Suprapubic skin (tissue), 4 donors: ENCODE results near the gene CGB5.

ENCODE experiments used
- CTCF ChIP-seq, 2 donors: fragments of 200-600 bp in 1 of 2; fragments of 450-650 bp in 1 of 2; sonication (generic) in 1 of 2; IDR thresholded peaks; one replicate each; pipeline ENCODE4 v1.5.1; 2016 to 2019; ENCODE audit warnings: antibody characterized with exemption in 2 of 2, mild to moderate bottlenecking in 1 of 2, moderate library complexity in 1 of 2
- EP300 ChIP-seq: sonication (generic); formaldehyde crosslinking; IDR thresholded peaks from one replicate; pipeline ENCODE4 v1.6.1; 2017; ENCODE audit warnings: antibody characterized with exemption
- POLR2A ChIP-seq, 2 donors: fragments of 450-650 bp; IDR thresholded peaks; one replicate each; pipeline ENCODE4 v1.6.1; 2017; ENCODE audit warnings: antibody characterized with exemption in 2 of 2, mild to moderate bottlenecking in 2 of 2, moderate library complexity in 2 of 2
- POLR2AphosphoS5 ChIP-seq, 3 donors: sonication (generic); formaldehyde crosslinking; IDR thresholded peaks; one replicate each; pipeline ENCODE4 v1.6.1; 2017; ENCODE audit warnings: antibody characterized with exemption in 3 of 3

GRCh38 chr19:49059053-49059452 lies 15.4 kb downstream of the CGB5 start:
- no peak for TF ChIP-seq CTCF (IDR thresholded peaks at IDR 0.05)
- no peak for TF ChIP-seq POLR2A (IDR thresholded peaks at IDR 0.05)
- TF ChIP-seq EP300: no peak
- TF ChIP-seq POLR2AphosphoS5 (IDR thresholded peaks at IDR 0.05): no peak
